LHCN-M2 (cell line): Measurements from ENCODE around the gene OR4F6. TPM values are rescaled to one million over a fixed set of nuclear protein-coding genes. Genes with fewer than 3 reads are reported as not detected.

Source experiments
- DNase-seq: peaks from one replicate; pipeline ENCODE4 v3.0.0-alpha.2; 2012; ENCODE audit warnings: low read depth
- total RNA-seq: library from RNA; depleted of rRNA; stranded (reverse); fragments of >200 nt; gene quantifications from 2 replicates; pipeline ENCODE4 v1.2.3, GENCODE V29; 2014; rRNA removed

Gene OR4F6
- total RNA-seq, 1 experiment from 2014 or later = not detected

DNA sequence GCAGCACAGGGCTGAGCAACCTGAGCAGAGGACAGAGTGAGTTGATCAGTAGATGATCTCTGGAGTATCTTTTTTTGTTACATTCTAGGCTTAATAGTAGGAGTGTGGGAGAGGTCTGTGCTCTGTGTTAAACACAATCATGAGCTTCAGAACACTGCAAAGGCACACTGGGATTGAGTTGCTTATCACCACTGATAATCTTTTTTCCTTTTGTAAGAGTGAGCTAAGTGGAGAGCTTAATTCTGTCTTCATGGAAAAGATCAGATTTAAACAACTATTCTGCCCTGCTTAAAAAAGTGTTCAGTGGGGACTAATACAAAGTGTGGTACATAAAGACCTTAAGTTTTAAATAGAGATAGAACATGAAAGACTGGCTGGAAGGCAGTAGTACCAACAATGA lies 1.1 kb downstream of the OR4F6 start:
- DNase-seq = no peak

GRCh38 chr15:101804941-101805340 lies 1.6 kb downstream of the OR4F6 start:
- no peak for DNase-seq

GRCh38 chr15:101805605-101806345 lies 2.5 kb downstream of the OR4F6 start:
- no peak for DNase-seq

DNA sequence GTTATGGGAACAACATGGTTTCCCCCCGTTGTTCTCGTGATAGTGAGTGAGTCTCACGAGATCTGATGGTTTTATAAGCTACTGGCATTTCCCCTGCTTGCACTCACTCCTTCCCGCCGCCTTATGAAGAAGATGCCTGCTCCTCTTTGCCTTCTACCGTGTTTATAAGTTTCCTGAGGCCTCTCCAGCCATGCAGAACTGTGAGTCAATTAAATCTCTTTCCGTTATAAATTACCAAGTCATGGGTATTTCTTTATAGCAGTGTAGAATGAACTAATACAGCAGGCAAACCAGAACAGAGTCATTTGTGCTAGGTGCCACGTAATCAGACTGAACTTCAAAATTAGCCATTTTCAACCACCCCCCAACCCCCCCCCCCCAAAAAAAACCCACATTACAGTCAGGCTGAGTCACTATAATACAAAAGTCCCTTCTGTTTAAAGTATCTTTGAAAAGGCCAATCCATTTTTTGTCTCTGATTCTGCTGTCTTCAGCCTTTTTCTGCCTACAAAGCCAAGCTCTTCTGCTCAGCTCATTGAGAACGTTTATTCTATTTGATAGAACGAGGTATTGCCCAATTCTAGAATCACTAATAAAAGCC lies 4.1 kb downstream of the OR4F6 start:
- peak; percentile 65 for DNase-seq

DNA sequence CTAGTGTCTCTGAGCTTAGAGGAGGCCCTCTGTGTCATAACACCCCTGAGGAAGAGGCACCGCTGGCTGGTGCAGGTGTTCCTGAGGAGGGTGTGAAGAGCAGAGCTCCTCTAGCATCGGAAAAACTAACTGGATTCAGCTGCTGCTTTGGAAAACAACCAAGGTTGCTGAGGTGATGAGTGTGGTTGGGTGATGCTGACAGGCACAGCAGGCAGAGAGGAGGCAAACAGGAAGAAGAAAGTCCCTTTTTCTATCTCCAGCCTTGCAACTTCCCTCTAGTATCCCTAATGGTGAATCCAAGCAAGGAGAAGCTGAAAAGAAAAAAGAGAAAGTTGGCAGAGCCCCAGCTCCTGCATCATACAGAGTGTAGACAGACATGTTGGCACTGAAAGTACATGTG lies 4.9 kb downstream of the OR4F6 start:
- DNase-seq = peak; percentile 64

DNA sequence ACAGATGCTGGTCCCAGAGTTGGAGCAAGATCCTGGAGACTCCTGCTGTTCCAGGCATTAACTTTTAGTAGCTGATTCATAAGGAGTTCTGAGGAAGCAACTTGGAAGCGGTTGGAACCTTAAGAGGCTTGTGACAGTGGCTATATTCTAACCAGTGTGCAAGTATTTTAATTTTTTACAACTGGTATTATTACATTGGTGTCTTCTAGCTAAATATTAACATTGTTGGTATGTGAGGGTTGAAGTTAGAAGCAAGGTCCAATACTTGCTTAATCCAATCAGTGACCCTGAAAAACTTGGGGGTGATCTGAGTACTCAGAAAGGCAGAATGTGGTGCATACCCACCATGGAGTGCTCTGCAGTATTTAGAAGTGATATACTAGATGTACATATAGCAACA lies 7.1 kb downstream of the OR4F6 start:
- no peak for DNase-seq

- no peak for DNase-seq
Observed at GRCh38 chr15:101810876-101811275, 7.6 kb downstream of the OR4F6 start.

DNA sequence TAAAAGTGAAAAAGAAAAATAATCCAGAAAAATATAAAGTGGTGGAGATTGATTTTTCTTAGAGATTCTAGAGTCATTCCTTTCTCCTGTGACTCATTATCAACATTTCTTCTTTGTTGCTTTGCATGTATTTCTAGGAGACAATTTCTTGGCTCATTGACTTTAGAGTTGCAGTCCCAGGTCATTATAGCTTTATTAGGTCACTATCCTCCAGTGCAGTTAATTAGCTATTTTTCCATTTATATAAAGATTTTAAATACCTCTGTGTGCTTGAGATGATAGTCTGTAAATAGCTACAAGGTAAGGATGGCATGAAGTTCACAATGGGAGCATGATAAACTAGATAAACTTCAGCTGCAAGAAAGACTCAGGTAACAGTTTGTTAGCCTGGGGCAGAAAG lies 8.6 kb downstream of the OR4F6 start, which contains the start of gene OR4F15:
TSS of gene OR4F15 (plus strand) at position 301 of the 400 bp plus-strand sequence. CDS start 5,985 bp downstream, outside the sequence.
- DNase-seq = no peak

- DNase-seq = peak; percentile 60
Observed at GRCh38 chr15:101813803-101814534, 10.7 kb downstream of the OR4F6 start.

GRCh38 chr15:101820781-101821180 lies 17.5 kb downstream of the OR4F6 start:
- DNase-seq = no peak

- no peak for DNase-seq
Observed at GRCh38 chr15:101827257-101827656, 23.9 kb downstream of the OR4F6 start.

DNA sequence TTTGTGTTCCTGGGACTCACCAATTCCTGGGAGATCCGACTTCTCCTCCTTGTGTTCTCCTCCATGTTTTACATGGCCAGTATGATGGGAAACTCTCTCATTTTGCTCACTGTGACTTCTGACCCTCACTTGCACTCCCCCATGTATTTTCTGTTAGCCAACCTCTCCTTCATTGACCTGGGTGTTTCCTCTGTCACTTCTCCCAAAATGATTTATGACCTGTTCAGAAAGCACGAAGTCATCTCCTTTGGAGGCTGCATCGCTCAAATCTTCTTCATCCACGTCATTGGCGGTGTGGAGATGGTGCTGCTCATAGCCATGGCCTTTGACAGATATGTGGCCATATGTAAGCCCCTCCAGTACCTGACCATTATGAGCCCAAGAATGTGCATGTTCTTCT lies 25.5 kb downstream of the OR4F6 start:
- DNase-seq = no peak

GRCh38 chr15:101841656-101842055 lies 38.3 kb downstream of the OR4F6 start:
- DNase-seq = no peak

- DNase-seq = no peak
Observed at GRCh38 chr15:101844916-101845315, 41.6 kb downstream of the OR4F6 start.

DNA sequence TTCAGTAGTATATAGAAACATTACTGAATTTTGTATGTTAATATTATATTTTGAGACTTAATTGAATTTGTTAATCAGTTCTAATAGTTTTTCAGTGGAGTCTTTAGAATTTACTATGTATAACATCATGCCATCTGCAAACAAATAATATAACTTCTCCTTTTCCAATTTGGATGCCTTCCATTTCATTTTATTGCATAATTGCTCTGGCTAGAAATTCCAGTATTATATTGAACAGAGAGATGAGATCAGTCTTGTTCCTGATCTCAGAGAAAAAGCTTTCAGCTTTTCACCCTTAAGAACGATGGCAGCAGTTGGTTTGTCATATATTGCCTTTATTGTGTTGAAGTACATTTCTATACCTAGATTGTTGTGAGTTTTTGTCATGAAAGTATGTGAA lies 49.0 kb downstream of the OR4F6 start:
- DNase-seq = no peak

Other genes with a start within 250 kb of the OR4F6 start
- gene TM2D3, start 151.1 kb upstream of the OR4F6 start, total RNA-seq = 37.5 and 39.9 TPM in 2 replicates
- 7.4 and 9.5 TPM in 2 replicates for gene TARS3, start 79.0 kb upstream of the OR4F6 start, total RNA-seq
- gene OR4F15, start 8.7 kb downstream of the OR4F6 start, total RNA-seq = not detected in 2 replicates